Measurements from ENCODE around the gene TRHDE. TPM values are rescaled to one million over a fixed set of nuclear protein-coding genes. Genes with fewer than 3 reads are reported as not detected.

The TRHDE gene
- total and polyA plus RNA-seq, 2 of the 13 experiments (the other 11 are each of a cell fraction or from before 2014, with no cell fraction given), result not detected

DNA sequence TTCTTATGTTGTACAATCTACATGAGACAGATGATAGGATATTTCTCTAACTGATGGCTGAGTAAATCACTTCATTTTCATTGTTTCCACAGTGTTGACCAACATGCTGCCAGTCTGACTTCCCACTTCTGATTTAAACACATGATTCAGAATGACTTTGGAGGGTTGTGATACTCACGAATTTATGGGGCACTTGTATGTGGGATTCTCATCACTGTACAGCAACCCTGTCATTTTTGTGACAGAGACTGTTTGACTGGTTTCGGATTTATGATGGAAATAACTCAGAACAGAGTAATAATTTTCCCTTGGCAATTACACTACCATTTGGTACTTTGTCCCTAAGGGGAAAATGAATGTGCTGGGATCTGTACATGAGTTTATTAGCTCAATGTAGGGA is 333.8 kb downstream of the TRHDE start:
- Histone ChIP-seq H4K20me1 (ENCODE audit: insufficient read depth, low read length) (no peaks in the 10 kb centered on the region), H3K27me3 (ENCODE audit: control insufficient read depth in 1 of 2, insufficient read depth in 2 of 2, low read length in 2 of 2) (no peaks in the 10 kb centered on the region; a peak in 1 of 5 replicates), H2AFZ (ENCODE audit: low read length) (no peak overlapping the region), H3K79me2 (ENCODE audit: insufficient read depth, low read length) (no peaks in the 10 kb centered on the region), H3K27ac (ENCODE audit: extremely low read length, insufficient read depth, low read length) (no peak overlapping the region), H3K4me2 (ENCODE audit: low read depth, low read length) (no peak overlapping the region), H3K4me1 (ENCODE audit: insufficient read depth, low read length) (no peaks in the 10 kb centered on the region), H3K9ac (ENCODE audit: insufficient read depth, low read depth, low read length) (no peak overlapping the region), H3K4me3 (replicated peaks in 1 of 3; ENCODE audit: insufficient read depth in 1 of 3, low read depth in 2 of 3, low read length in 3 of 3) (no peak overlapping the region), H3K36me3 (replicated peaks in 1 of 2; ENCODE audit: control insufficient read depth in 1 of 2, insufficient read depth in 2 of 2, low read length in 2 of 2) (no peaks in the 10 kb centered on the region), H3K9me3 (ENCODE audit: low read length) (no peaks in the 10 kb centered on the region)
- no peak for FAIRE-seq
- no TSS peak for BruUV-seq (replicated peaks)
- ATAC-seq, result no peak
- in situ Hi-C loops (cut with HindIII; ENCODE audit: extremely low pct_ligation_motif_present, low pct_unique_long_range_greater_than_20kb) (no loop called here), intact Hi-C loops (cut with micrococcal nuclease; ENCODE audit: unreplicated experiment) (no loop called here)
- ChIA-PET POLR2A (no interaction called here), CTCF (ENCODE audit: low intra/inter-chr PET ratio, low total read pairs) (no interaction called here)
- WGBS (ENCODE audit: low lambda C conversion rate), result 0% methylated on average over 2 of the region's 2 CpGs
- TF ChIP-seq HNRNPH1 (optimal IDR thresholded peaks at IDR 0.05; ENCODE audit: low read depth, low read length) (no peak), NCOA2 (CRISPR knock-in tag; IDR thresholded peaks at IDR 0.05) (no peak)
- TF ChIP-seq, protein P1, sequence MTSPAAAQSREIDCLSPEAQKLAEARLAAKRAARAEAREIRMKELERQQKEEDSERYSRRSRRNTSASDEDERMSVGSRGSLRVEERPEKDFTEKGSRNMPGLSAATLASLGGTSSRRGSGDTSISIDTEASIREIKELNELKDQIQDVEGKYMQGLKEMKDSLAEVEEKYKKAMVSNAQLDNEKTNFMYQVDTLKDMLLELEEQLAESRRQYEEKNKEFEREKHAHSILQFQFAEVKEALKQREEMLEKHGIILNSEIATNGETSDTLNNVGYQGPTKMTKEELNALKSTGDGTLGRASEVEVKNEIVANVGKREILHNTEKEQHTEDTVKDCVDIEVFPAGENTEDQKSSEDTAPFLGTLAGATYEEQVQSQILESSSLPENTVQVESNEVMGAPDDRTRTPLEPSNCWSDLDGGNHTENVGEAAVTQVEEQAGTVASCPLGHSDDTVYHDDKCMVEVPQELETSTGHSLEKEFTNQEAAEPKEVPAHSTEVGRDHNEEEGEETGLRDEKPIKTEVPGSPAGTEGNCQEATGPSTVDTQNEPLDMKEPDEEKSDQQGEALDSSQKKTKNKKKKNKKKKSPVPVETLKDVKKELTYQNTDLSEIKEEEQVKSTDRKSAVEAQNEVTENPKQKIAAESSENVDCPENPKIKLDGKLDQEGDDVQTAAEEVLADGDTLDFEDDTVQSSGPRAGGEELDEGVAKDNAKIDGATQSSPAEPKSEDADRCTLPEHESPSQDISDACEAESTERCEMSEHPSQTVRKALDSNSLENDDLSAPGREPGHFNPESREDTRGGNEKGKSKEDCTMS (CRISPR knock-in tag; conservative IDR thresholded peaks at IDR 0.05), result no peak
- no peak for DNase-seq (ENCODE audit: low spot score)

DNA sequence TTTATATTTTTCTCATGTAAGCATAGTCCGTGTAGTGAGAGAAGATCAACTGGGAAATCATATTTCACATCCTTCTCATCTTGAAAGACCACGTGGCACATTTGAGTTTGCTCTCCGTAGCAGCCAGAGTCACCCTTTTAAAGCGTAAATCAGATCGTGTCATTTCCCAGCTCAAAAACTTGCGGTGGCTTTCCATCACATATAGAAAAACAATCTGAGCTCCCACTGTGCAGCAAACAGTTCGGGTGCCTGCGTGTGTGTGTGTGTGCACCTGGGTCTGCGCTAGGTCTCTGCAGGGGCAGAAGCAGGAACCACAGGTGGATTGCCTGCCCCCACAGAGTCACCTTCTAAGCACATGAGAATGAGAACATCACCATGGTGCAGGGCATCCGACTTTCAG is 338.2 kb downstream of the TRHDE start:
- H3K4me2 ChIP-seq (ENCODE audit: low read depth, low read length), result no peak overlapping the region
- no peak overlapping the region for H3K27ac ChIP-seq (ENCODE audit: extremely low read length, insufficient read depth, low read length)
- H3K79me2 ChIP-seq (ENCODE audit: insufficient read depth, low read length), result no peaks in the 10 kb centered on the region
- BruUV-seq (replicated peaks), result no TSS peak
- no peaks in the 10 kb centered on the region for H3K4me1 ChIP-seq (ENCODE audit: insufficient read depth, low read length)
- TF ChIP-seq, protein P2, sequence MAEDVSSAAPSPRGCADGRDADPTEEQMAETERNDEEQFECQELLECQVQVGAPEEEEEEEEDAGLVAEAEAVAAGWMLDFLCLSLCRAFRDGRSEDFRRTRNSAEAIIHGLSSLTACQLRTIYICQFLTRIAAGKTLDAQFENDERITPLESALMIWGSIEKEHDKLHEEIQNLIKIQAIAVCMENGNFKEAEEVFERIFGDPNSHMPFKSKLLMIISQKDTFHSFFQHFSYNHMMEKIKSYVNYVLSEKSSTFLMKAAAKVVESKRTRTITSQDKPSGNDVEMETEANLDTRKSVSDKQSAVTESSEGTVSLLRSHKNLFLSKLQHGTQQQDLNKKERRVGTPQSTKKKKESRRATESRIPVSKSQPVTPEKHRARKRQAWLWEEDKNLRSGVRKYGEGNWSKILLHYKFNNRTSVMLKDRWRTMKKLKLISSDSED (CRISPR knock-in tag; IDR thresholded peaks at IDR 0.05), result no peak
- TF ChIP-seq, protein P3, sequence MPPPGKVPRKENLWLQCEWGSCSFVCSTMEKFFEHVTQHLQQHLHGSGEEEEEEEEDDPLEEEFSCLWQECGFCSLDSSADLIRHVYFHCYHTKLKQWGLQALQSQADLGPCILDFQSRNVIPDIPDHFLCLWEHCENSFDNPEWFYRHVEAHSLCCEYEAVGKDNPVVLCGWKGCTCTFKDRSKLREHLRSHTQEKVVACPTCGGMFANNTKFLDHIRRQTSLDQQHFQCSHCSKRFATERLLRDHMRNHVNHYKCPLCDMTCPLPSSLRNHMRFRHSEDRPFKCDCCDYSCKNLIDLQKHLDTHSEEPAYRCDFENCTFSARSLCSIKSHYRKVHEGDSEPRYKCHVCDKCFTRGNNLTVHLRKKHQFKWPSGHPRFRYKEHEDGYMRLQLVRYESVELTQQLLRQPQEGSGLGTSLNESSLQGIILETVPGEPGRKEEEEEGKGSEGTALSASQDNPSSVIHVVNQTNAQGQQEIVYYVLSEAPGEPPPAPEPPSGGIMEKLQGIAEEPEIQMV (CRISPR knock-in tag; IDR thresholded peaks at IDR 0.05; ENCODE audit: low read depth), result no peak
- TF ChIP-seq ZNF17 (CRISPR knock-in tag; IDR thresholded peaks at IDR 0.05), result no peak
- WGBS (ENCODE audit: low lambda C conversion rate), result 38% methylated on average over 10 of the region's 10 CpGs
- intact Hi-C loops (cut with micrococcal nuclease; ENCODE audit: unreplicated experiment), result no loop called here
- no peaks in the 10 kb centered on the region for H3K36me3 ChIP-seq (replicated peaks in 1 of 2; ENCODE audit: control insufficient read depth in 1 of 2, insufficient read depth in 2 of 2, low read length in 2 of 2)
- ChIA-PET POLR2A (no interaction called here), CTCF (ENCODE audit: low intra/inter-chr PET ratio, low total read pairs) (no interaction called here)
- H4K20me1 ChIP-seq (ENCODE audit: insufficient read depth, low read length), result no peaks in the 10 kb centered on the region
- no peaks in the 10 kb centered on the region for H3K27me3 ChIP-seq (ENCODE audit: control insufficient read depth in 1 of 2, insufficient read depth in 2 of 2, low read length in 2 of 2)
- no peak for ATAC-seq
- in situ Hi-C loops (cut with HindIII; ENCODE audit: extremely low pct_ligation_motif_present, low pct_unique_long_range_greater_than_20kb), result no loop called here
- DNase-seq (ENCODE audit: low spot score), result no peak
- H3K4me3 ChIP-seq (replicated peaks in 1 of 3; ENCODE audit: insufficient read depth in 1 of 3, low read depth in 2 of 3, low read length in 3 of 3), result no peak overlapping the region
- no peak overlapping the region for H2AFZ ChIP-seq (ENCODE audit: low read length)
- H3K9me3 ChIP-seq (ENCODE audit: low read length), result no peaks in the 10 kb centered on the region
- no peak overlapping the region for H3K9ac ChIP-seq (ENCODE audit: insufficient read depth, low read depth, low read length)
- no peak for FAIRE-seq
